Activated effector memory CD4-positive, alpha-beta T cell treated with Interleukin-2 at 50 U/mL for 16 hours (primary cell): Measurements from ENCODE around the gene SCCPDH.
"Not testable (repeated sequence)": the region's sequence is repeated elsewhere in the genome, so short reads cannot be mapped to it uniquely, and the experiment has no call there.

Source experiments
- DNase-seq: peaks from one replicate; pipeline ENCODE4 v3.0.0-alpha.2; 2020

The SCCPDH gene, protein sequence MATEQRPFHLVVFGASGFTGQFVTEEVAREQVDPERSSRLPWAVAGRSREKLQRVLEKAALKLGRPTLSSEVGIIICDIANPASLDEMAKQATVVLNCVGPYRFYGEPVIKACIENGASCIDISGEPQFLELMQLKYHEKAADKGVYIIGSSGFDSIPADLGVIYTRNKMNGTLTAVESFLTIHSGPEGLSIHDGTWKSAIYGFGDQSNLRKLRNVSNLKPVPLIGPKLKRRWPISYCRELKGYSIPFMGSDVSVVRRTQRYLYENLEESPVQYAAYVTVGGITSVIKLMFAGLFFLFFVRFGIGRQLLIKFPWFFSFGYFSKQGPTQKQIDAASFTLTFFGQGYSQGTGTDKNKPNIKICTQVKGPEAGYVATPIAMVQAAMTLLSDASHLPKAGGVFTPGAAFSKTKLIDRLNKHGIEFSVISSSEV

DNA sequence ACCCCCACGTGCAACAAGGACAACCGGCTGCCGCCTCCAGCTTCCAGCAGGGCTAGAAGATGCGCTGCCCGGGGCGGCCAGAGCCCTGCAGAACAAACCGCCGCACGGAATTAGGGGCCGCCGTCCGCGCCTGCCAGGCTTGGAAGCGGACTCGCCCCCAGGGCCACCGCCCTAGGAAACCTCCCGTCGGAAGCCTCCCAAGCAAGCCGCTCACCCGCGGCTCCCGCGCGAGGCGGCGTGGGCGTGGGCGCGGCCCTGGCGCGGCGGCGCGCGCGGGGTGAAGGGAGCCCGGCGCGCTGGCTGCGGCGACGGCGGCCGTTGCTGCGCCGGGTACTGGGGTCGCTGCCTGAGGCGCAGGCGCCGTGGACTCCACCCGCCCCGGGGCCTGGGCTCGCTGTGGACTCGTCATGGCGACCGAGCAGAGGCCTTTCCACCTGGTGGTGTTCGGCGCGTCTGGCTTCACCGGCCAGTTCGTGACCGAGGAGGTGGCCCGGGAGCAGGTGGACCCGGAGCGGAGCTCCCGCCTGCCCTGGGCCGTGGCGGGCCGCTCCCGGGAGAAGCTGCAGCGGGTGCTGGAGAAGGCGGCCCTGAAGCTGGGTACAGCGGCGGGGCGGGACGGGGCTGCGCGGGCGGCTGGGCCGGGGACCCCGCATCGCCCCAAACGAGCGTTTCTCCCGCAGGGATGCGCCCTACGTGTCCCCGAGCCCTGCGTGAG lies at the start of gene SCCPDH:
TSS of gene SCCPDH (plus strand) at position 394 of the 715 bp plus-strand sequence. CDS start at position 408, 14 bp downstream.
- peak; percentile 26 for DNase-seq

DNA sequence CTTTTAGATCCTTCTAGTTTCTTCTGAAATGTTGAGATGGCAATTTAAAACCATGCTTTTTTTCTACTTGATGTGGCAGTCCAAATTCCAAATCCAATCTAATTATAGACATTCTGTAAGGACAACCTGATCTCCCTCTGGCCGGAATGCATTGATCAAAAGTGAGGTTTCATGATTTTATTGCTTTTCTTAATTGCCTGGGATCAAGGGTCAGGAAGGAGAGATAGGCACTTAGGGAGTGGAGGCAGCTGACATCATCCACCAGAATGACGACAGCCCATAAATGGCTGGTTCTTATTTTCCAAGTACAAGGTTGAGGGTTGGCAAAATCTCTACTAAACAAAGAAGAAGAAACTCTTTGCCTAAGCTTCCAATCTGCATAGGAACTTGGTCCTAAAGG lies 46.4 kb upstream of the SCCPDH start:
- DNase-seq, result no peak

DNA sequence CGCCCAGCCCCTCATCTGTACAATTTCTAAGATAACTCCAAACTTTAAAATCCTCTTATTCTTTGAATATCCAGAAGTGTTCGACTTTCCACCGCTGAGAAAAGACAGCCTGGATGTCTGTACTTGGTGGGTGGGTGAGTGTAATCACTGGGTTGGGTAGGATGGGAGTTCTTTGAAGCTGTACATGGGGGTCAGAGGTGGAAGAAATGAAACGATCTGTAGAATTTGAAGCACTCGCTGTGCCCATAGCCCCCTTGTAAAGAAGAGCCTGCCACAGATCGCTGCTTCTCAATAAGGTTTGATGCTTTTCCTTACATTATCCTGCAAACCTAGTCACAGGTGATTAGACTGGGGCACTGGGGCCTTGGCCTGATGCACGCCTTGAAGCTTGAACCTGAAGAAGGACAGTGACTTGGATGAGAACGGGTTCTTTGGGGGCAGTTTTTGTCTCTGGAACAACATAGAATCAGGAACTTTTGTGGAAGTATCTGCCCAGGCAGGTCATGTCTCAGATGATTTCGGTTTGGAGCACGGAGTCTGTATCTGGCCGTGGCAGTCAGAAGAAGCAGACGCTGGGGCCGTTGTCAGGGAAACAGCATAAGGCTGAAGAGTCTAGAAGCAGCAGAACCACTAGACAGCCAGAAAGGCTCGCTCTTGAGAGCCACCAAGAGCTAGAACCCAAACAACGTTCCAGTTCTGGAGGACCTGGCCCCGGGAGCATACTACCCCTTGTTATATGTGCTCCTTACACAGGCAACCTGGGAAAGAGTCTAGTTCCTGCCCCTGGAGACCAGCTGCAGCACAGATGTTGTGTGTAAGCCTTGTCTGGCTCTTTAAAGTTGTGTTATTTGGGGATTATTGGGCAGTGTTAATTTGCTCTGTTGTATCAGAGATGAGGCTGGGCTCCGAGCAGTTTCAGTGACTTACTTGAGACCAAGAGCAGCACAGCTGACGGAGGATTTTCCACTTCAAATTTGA lies 45.1 kb upstream of the SCCPDH start:
- DNase-seq, result no peak

DNA sequence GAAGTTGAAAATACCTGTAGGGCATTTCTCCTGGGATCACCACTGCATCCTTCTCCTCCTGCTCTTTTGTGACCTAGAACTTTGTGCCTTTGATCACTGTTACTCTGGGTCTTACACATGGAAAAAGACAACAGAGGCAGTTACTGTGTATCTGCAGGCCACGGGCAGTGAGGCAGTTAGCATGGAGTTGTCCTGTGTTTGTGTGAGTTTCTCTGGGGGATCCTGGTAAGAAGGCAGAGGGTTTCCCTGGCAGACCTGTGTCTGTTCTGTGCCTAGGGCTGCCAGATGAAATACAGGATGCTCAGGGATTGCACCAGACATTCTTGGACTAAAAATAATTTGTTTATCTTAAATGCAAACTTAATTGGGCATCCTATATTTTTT lies 44.4 kb upstream of the SCCPDH start:
- DNase-seq, result no peak

DNA sequence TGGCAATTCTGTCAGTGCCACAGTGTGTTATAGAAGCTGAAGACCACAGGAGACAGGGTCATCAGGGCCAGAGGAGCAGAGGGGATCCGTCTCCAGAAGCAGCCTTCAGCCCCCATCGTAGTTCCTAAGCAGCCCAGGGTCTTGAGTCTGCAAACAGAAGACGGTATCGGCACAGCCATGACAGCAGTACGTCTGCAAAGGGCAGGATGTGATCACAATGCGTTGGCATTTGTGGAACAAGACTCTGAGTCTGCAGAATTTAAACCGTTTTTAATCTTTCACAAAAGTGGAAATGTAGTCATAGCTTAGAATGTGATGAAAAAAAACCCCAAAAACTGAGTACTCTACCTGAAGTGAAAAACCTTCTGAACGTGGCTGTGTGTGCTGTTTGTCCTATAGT lies 44.0 kb upstream of the SCCPDH start:
- DNase-seq, result no peak

DNA sequence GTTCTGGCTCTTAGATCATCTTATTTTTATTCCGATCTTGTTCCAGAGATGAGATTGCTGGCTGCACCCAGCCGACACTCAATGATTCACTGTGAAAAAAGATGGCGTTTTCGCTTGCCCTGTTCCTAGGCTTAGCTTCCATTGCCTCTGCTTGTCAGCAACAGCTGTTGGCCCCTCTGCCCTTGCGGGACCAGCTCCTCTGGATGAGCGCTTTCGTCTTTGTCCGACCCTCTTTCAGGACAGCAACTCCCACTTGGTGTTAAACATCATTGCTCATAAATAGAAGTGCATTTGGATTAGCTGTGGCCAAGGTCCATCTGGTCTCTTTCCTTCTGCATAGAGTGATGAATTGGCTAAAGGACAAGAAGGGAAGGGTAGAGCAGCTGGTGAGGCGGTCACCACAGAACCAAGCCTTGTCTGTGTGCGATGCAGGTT lies 43.5 kb upstream of the SCCPDH start:
- DNase-seq, result no peak

DNA sequence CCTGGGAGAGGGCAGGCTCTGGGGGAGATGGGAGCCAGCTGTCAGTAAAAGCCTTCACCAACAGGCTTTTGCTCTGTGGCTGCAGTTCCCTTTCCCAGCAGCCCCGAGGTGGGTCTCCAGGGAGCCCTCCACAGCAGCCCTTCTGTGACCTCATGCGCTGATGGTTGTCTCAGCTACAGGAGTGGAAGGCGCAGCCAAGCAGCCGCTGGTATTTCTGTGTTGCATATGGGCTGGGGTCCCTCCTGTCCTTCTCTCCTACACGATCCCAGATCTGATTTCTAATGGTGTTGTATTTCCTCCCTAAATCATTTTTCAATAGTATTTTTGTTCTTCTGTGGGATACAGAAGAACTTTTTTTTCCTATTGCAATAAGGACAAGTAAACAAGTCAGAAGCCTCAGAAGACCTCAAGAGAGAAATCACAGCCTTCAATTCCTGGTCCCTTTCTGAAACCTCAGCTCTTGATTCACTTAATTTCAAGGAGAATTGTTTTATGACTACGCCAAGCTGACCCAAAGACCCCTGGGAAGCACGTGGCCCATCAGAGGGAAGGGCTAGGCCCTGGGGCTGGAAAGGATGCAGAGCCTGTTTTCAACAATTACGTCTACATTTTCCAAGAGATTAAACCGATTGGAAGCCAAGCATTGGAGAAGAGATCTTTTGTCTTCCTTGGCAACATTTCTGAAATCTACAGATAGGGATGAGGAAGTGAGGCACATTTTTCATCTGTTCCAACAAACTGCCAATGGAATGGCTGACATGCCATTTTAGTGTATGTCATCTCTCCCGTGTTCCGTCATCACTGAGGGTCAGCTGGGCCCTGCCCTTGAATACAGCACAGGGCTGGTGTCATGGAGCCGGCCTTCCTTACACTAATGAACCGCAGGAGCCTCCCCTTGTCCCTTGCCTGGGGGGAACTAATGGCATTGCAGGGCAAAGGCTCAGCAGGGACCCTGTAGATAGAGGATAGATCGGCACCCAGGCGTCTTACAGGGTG lies 42.0 kb upstream of the SCCPDH start:
- no peak for DNase-seq

DNA sequence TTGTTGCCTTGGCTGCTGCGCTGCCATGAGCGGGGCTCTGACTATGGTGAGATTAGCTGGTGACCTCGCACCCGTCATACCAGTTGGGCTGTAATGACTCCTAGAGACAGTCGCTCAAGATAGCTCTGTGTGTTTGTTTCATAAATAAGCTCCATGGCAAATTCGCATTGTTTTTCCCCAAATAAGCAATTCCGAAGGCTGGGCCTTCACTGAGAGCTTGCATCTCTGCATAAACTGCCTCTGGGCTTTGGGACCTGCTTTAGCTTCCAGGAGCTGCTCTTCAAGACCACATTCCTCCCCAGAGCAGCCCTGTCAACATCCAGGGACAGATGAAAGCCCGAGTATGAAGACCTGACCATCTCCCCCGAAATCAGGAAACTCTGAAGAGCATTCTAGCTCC lies 40.7 kb upstream of the SCCPDH start:
- DNase-seq, result no peak

DNA sequence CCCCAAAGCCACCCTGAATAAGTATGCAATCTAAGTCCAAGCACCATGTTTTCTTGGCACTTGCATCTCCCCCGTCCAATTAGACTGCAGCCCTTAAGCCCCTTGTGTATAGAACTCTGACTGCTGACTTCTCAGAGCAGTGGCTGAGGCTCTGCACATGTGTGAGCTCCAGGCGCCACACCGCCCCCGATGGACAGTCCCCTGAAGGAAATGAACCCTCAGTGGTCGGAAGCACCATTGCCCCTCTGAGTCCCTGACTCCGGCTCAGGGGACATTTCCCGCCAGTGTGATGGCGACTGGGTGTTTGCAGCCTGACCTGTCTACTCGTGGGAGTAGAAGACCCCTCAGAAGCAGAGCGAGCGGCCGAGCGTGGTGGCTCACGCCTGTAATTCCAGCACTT lies 37.2 kb upstream of the SCCPDH start:
- DNase-seq, result no peak

DNA sequence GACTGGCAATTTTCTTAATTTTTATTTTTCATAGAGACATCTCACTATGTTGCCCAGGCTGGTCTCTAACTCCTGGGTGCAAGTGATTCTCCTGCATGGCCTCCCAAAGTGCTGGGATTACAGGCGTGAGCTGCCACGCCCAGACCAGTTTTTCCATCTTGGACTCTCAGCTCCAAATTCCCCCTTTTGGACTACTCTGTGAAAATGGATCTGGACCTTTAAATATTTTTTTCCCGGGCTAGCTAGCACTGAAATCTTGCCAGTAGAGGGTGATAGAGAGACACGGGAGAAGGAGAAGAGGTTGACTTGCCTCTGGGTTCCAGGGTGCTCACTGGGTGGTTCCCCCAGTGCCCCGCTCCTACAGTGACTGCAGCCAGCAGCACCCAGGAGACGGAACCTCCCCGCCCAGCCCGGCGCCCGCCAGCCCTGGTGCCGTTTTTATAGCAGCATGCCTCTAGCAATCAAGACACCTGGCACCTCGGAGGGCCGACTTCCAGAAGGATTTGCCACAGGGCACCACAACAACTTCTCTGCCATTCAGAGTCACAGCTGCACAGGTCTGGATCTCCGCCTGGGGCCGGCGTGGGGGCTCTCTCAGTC lies 34.7 kb upstream of the SCCPDH start:
- no peak for DNase-seq

DNA sequence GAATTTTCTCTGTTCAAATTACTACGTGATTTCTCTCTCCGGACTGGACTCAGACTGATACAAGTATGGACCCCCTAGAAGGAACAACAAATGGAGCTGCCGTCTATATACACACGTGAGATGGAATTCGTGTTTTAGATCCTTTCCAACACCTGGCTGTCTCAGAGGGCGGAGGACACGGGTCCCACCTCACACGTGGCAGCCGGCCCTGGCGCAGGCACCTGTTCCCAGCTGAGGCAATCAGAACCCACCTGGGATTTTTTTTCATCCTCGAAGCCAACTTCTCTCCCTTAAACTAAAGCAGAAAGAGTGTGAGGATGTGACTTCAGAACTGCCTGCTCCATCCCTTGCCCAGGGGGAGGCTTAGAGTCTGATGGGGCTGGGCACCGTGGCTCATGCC lies 34.1 kb upstream of the SCCPDH start:
- no peak for DNase-seq

DNA sequence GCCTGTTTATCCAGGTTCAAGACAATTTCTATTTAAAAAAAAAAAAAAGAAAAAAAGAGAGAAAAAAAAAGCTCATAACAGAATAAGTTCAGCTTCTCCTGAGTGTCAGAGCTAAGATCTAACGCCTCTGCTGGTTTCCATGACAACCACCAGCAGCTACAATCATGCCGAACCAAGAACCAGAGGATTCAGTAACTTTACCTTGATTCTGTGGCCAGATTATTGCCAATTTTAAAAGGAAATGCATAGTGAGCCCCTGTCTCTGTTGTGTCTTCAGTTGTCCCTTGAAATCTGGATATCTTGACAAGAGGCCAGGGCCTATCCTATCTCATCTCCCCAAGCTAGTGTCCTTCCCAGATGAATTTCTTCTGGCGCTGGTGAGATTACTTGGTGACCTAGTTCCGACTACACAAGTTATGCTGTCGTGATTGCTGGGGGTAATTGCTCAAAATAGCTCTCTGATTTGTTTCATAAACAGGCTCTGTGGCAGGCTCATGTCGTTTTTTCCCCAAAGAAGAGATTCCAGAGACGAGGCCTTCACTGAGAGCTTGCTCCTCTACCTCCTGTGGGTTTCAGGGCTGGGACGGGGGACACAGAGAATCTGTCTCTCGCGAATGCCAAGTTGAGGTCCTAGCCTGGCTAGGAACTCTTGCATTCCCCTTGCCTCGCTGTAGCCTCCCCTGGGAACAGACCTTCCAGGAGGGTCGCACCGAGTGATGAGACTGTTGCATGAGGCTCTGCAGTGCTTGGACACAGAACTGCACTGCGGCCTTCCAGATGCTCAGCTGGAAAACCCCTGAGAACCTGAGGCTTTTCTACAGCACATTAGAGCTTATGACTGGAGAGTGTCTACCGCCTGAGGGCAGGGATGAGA lies 32.4 kb upstream of the SCCPDH start:
- no peak for DNase-seq

DNA sequence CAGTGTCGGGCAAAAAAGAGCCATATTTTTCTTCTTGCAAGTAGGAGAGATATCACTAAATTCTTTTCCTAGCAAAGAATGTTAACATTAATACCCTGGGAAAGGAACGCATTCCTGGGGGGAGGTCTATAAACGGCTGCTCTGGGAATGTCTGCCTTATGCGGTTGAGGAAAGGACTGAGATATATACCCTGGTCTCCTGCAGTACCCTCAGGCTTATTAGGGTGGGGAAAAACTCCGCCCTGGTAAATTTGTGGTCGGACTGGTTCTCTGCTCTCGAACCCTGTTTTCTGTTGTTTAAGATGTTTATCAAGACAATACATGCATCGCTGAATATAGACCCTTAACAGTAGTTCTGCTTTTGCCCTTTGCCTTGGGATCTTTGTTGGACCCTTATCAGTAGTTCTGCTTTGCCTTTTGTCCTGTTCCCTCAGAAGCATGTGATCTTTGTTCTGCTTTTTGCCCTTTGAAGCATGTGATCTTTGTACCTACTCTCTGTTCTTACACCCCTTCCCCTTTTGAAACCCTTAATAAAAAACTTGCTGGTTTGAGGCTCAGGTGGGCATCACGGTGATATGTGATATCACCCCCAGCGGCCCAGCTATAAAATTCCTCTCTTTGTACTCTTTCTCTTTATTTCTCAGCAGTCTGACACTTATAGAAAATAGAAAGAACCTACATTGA lies 29.9 kb upstream of the SCCPDH start:
- DNase-seq, result not testable (repeated sequence)

DNA sequence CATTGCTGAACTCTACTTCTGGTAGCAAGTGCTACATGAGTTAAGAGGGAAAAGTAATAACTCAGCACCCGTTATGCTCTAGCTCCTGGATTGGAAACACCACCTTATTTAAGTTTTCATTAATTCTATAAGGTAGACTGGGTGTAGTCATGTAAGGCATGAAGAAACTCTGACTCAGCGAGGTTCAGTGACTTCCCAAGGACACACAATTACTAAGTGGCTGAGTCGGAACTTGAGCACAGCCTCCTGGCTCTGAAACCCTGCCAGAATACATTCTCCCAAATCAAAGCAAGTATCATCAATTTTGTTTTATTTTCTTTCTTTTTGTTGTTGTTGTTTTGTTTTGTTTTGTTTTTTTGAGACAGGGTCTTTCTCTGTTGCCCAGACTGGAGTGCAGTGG lies 29.1 kb upstream of the SCCPDH start:
- DNase-seq, result no peak

DNA sequence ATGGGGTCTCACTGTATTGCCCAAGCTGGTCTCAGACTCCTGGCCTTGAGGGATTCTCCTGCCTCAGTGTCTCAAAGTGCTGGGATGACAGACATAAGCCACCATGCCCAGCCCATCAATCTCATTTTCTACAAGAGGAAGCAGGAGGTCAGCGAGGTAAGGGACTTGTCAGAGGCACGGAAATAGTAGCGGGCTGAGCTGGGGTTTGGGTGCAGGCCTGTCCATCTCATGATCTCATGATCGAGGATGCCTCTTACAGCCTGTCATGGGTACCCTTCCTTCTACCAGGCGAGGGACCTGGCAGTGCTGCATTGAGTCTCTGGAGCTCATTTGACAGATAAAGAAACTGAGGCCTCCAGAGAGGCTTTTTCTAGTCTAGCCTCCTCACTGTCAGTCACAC lies 28.5 kb upstream of the SCCPDH start:
- DNase-seq, result no peak

DNA sequence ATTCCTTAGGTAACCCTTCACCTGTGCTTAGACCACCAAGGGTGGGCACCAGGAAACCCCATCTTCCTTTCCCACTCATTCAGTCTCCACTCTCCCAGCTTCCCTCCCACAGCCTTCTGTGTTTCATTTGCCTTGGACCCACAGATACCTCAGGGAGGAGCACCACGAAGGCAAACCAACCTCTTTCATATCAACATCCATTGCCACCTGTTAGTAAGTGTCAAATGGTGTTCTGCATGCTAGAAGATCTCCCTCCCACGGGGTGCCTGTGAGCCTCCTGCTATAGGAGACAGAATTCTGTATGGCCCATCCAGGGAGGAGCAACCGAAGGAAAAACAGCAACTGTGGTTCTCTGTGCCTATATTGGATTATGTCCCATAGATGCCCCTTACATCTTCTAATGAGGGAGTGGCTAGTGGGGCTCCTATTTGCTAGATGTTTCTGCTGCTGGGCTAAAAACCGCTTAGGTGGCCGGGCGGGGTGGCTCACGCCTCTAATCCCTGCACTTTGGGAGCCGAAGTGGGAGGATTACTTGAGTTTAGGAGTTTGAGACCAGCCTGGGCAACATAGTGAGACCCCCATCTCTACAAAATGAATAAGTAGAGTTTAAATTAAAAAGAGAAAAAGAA lies 25.6 kb upstream of the SCCPDH start:
- DNase-seq, result no peak

DNA sequence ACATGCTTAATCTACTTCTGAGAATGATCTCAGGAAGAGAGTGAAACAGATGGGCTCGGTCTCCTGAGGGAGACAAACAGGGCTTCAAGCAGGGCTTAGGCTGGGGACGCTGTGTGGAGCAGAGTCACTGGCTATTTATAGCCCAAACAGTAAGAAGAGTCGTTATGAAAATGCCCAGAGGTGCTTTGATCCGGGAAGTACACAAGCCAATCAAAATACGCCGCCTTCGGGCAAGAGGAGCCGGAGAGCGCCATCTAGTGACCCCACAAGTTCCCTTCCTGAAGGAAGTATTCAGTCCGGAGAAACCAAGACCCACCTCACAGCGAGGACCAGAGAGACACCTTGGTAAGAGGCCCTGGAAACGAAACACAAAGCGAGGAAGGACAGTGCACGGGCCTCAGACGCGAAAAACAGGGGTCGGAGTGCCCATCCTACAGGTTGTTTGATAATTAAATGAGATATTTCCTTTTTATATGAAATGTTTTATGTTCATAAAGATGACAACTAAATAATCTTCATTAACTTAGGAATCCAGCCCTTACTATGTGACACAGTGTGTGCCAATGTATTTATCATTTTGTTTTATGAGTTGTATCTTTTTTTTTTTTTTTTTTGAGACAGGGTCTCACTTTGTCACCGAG lies 25.0 kb upstream of the SCCPDH start:
- peak; percentile 63 for DNase-seq

DNA sequence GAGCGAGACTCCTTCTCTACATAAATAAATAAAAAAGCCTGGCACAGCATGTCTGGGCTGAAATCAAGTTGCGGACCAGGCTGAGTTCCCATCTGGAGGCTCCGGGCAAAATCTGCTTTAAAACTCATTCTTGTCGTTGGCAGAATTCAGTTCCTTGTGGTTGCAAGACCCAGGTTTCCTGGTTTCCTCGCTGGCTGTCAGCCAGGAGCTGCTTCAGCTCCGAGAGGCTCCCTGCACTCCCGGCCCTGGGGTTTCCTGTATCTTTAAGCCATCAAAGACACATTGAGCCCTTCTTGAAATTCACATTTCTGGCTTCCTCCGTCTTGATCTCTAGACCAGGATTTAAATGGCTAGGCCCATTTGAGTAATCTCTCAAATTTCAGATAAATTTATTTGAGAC lies 20.6 kb upstream of the SCCPDH start:
- DNase-seq, result no peak

DNA sequence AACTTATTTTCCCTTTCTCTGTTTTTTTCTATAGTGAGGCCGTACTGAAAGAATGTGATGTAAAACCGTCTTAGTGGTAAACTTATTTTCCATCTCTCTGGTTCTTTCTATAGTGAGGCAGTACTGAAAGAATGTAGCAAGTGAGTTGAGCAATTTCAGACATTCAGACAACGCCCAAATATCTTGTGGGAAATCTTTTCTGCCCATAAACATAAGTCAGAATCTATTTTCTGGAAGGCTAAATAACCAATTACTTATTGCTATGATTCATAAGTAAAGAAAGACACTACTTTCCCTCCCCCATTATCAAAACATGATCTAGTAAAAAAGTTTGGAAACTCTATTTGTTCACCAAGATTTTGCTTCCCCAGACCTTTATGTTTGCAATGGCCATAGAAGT lies 18.8 kb upstream of the SCCPDH start:
- DNase-seq, result no peak
